Skeletal muscle cell (primary cell): ENCODE results near the gene PSMA8.
"Not testable (repeated sequence)": the region's sequence is repeated elsewhere in the genome, so short reads cannot be mapped to it uniquely, and the experiment has no call there.

Experiments
- DNase-seq: peaks from one replicate; pipeline ENCODE4 v3.0.0-alpha.2; 2010; ENCODE audit warnings: low read depth
- H3K4me3 ChIP-seq: 2 replicates; pipeline ENCODE4 v1.5.1; 2011; ENCODE audit warnings: low read depth, mild to moderate bottlenecking, control low read depth, low read length, moderate library complexity

PSMA8 gene

GRCh38 chr18:26164571-26164970 is 30.9 kb downstream of the PSMA8 start:
- DNase-seq, result no peak
- no peak overlapping the region for H3K4me3 ChIP-seq

- H3K4me3 ChIP-seq, DNase-seq: not testable (repeated sequence)
Observed at GRCh38 chr18:26167592-26167991, 33.9 kb downstream of the PSMA8 start.

- no peak overlapping the region for H3K4me3 ChIP-seq
- DNase-seq, result no peak
Observed at GRCh38 chr18:26175481-26175880, 41.8 kb downstream of the PSMA8 start.

GRCh38 chr18:26176134-26176533 is 42.5 kb downstream of the PSMA8 start:
- H3K4me3 ChIP-seq, result no peak overlapping the region
- no peak for DNase-seq

- no peak overlapping the region for H3K4me3 ChIP-seq
- no peak for DNase-seq
Observed at GRCh38 chr18:26181343-26181826, 47.7 kb downstream of the PSMA8 start.

- no peak overlapping the region for H3K4me3 ChIP-seq
- no peak for DNase-seq
Observed at GRCh38 chr18:26183395-26184112, 49.9 kb downstream of the PSMA8 start.

- no peak for DNase-seq
Observed at GRCh38 chr18:26185267-26185666, 51.6 kb downstream of the PSMA8 start.

GRCh38 chr18:26190506-26190905 is 56.8 kb downstream of the PSMA8 start:
- DNase-seq, result no peak
- H3K4me3 ChIP-seq, result no peak overlapping the region

More at GRCh38 chr18:26185267-26185666, 51.6 kb downstream of the PSMA8 start:
- no peak overlapping the region for H3K4me3 ChIP-seq

- H3K4me3 ChIP-seq, result no peak overlapping the region
- no peak for DNase-seq
Observed at GRCh38 chr18:26192233-26192632, 58.6 kb downstream of the PSMA8 start.

GRCh38 chr18:26196605-26197004 is 62.9 kb downstream of the PSMA8 start:
- H3K4me3 ChIP-seq, result no peak overlapping the region
- DNase-seq, result no peak

- H3K4me3 ChIP-seq, DNase-seq: not testable (repeated sequence)
Observed at GRCh38 chr18:26202001-26202400, 68.3 kb downstream of the PSMA8 start.

- no peak for DNase-seq
- H3K4me3 ChIP-seq, result no peak overlapping the region
Observed at GRCh38 chr18:26205318-26205717, 71.6 kb downstream of the PSMA8 start.

- no peak for DNase-seq
- H3K4me3 ChIP-seq, result no peak overlapping the region
Observed at GRCh38 chr18:26206488-26206887, 72.8 kb downstream of the PSMA8 start.

GRCh38 chr18:26207937-26208336 is 74.3 kb downstream of the PSMA8 start:
- DNase-seq, result no peak
- H3K4me3 ChIP-seq, result no peak overlapping the region

GRCh38 chr18:26208977-26209376 is 75.3 kb downstream of the PSMA8 start:
- no peak for DNase-seq
- H3K4me3 ChIP-seq, result no peak overlapping the region

GRCh38 chr18:26210147-26210546 is 76.5 kb downstream of the PSMA8 start:
- DNase-seq, result no peak
- no peak overlapping the region for H3K4me3 ChIP-seq

GRCh38 chr18:26215247-26215970 is 81.7 kb downstream of the PSMA8 start:
- H3K4me3 ChIP-seq, result no peak overlapping the region
- no peak for DNase-seq

- no peak for DNase-seq
- H3K4me3 ChIP-seq, result no peak overlapping the region
Observed at GRCh38 chr18:26225022-26225693, 91.5 kb downstream of the PSMA8 start.

- no peak for DNase-seq
- peak overlapping the region; percentile 90 for H3K4me3 ChIP-seq
Observed at GRCh38 chr18:26225915-26226228, 92.2 kb downstream of the PSMA8 start.

GRCh38 chr18:26226229-26227050 is 92.8 kb downstream of the PSMA8 start, which contains the start of gene TAF4B:
TAF4B (plus strand) TSS chr18:26226445; CDS start chr18:26226934, 489 bp downstream.
- peak within 1 kb of the TSS; percentile 90 for H3K4me3 ChIP-seq
- peak; percentile 81 for DNase-seq
